OCI-LY3 (cell line): Measurements from ENCODE around the gene GSTM3.

Source experiments
- CTCF ChIP-seq: fragments of 200-600, 300-600 bp; sonication (generic); IDR thresholded peaks from 2 replicates; pipeline ENCODE4 v1.5.1; 2014; ENCODE audit warnings: antibody characterized with exemption, low read length, low read depth
- EZH2phosphoT487 ChIP-seq: fragments of 200-600 bp; shearing (Covaris generic); IDR thresholded peaks from 2 replicates; pipeline ENCODE4 v1.6.1; 2018; ENCODE audit warnings: antibody characterized with exemption, mixed run types, low read depth

- no peak for TF ChIP-seq CTCF
- no peak for TF ChIP-seq EZH2phosphoT487
Observed at GRCh38 chr1:109777980-109778625, 37.3 kb upstream of the GSTM3 start.
